ES-I3 (cell line): ENCODE data around the gene INPP5A.

ENCODE experiments used
- H3K36me3 ChIP-seq: 2 replicates; pipeline ENCODE4 v1.6.1; 2013; ENCODE audit warnings: mild to moderate bottlenecking, low read length, control low read depth, moderate library complexity; ENCODE audit not compliant: insufficient read depth
- H3K4me1 ChIP-seq: 2 replicates; pipeline ENCODE4 v1.6.1; 2013; ENCODE audit warnings: mild to moderate bottlenecking, control low read depth, low read length; ENCODE audit not compliant: insufficient read depth
- H3K9ac ChIP-seq: 2 replicates; pipeline ENCODE4 v1.6.1; 2013; ENCODE audit warnings: low read depth, mild to moderate bottlenecking, low read length, moderate library complexity
- H3K9me3 ChIP-seq: 2 replicates; pipeline ENCODE4 v1.6.1; 2013; ENCODE audit warnings: mild to moderate bottlenecking, low read length, moderate library complexity; ENCODE audit not compliant: control insufficient read depth, insufficient read depth

Gene INPP5A

DNA sequence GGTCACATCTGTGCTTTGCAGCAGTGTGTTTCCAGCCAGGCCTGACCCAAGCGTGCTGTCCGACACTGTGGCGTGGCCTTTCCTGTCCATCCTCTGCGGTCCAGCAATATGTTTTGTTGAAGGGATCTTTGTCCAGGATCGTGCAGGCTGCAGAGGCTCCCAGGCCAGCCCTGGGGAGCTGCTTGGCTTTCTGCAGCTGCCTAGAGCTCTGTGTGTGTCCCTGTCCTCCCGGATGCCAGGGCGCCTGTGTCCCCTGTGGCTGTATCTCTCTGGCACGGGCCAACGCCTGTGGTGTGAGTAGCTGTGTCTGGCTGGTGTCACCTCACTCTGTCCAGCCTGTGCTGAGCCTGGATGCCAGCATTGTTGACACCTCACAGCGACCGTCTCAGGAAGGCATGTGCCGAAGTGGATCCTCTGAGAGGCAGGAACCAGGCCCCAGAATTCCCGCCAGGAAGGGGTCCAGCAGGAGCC, 94.5 kb downstream of the INPP5A start:
- Histone ChIP-seq H3K4me1 (peaks cover 5% of the 10 kb centered on the region), H3K9me3 (no peaks in the 10 kb centered on the region), H3K9ac (no peak overlapping the region), H3K36me3 (no peaks in the 10 kb centered on the region)

DNA sequence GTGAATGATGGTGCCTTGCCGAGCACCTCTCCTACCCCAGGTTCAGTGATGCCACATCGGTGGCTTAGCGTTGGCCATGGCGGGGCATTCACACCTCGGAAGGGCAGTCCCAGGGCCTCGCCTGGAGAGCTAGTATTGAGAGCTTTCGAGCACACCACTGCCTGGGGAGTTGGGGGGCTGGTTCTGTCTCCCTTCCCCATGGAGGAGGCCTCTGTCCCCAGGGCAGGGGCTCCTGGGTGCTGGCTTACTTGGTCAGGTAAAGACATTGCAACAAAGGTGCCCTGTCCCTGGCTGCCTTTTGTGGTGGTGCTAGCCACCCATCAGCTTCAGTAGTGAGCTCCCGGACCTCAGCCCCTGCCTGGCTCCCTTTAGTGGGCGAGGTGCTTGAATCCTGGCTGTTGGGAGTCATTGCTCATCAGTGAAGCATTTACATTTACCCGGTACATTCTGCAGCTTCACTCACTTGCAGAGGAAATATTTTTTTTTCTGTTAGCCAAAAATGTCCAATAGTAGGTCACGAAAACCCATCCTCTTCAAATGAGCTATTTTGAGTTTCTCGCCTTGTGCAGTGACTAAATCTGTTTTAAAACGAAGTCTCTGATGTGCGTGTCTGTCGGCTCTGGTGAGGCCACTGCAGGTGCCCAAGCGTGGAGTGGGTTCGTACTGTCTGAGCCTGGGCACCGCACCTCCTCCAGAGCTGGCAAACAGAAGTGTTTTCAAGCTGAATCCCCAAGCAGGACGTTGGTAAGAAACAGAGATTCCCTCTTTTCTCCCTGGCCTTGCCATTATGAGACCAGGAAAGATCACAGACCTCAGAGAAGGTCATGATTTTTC, 95.5 kb downstream of the INPP5A start:
- H3K9ac ChIP-seq = no peak overlapping the region
- H3K36me3 ChIP-seq = no peaks in the 10 kb centered on the region
- H3K9me3 ChIP-seq = no peaks in the 10 kb centered on the region
- H3K4me1 ChIP-seq = peaks cover under 1% of the 10 kb centered on the region; the same call in 1 of the 2 replicates

DNA sequence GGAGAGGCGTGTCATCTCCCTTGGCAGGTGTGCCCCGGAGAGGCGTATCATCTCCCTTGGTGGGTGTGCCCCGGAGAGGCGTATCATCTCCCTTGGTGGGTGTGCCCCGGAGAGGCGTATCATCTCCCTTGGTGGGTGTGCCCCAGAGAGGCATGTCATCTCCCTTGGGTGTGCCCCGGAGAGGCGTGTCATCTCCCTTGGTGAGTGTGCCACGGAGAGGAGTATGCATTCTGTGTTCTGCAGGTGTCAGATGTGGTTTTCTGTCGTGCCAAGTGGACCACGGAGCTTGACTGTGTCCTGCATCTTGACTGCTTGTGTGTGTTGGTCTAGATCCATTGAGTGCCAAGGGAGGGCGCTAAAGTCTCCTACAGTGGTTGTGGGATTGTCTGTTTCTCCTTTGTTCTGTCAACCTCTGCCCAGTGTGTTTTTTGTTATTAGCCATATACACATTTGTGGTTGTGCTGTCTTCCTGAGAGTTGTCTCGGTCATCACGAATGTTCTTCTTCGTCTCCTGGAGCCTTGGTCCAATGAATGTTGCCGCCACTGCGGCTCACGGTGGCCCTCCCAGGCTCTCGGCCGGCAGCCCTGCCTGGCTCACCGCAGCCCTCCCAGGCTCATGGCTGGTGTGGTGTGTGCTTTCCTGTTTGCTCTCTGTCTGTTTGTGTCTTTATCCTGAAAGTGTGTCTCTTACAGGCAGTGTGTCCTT, 96.8 kb downstream of the INPP5A start:
- no peaks in the 10 kb centered on the region for H3K36me3 ChIP-seq
- no peaks in the 10 kb centered on the region for H3K9me3 ChIP-seq
- no peaks in the 10 kb centered on the region; the same call in 1 of the 2 replicates for H3K4me1 ChIP-seq
- H3K9ac ChIP-seq = no peak overlapping the region

DNA sequence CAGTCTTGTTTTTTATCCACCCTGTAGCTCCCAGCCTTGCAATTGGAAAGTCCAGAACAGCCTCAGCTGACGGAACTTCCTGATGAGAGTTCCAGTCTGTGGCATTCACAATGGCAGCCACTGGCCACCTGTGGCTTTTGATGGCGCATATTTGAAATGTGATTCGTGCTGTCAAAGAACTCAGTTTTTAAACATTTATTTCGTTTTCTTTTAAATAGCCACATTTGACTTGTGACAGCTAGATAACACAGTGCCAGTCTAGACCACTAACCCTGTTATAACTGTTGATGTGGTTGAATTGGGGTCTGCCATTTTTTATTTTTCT, 97.3 kb downstream of the INPP5A start:
- H3K36me3 ChIP-seq = no peaks in the 10 kb centered on the region
- no peaks in the 10 kb centered on the region for H3K9me3 ChIP-seq
- H3K9ac ChIP-seq = no peak overlapping the region
- H3K4me1 ChIP-seq = no peaks in the 10 kb centered on the region; the same call in 1 of the 2 replicates

DNA sequence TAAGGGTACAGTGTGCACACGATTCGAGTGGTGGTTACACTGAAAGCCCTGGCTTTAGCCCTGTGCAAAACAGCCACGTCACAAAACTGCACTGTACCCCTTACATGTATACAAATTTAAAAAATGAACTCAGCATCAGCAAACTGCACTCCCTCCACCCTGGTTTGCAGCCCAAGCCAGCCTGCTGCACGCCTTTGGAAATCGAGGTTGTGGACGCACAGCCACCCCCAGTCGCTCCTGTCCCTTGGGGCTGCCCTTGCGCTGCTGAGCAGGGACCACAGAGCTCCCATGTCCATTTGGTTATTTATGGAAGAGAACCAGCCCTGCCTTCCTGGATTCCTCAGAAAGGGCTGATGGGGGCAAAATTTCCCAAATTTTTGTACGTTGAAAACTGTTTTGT, 98.8 kb downstream of the INPP5A start:
- H3K9me3 ChIP-seq = no peaks in the 10 kb centered on the region
- no peaks in the 10 kb centered on the region for H3K36me3 ChIP-seq
- no peak overlapping the region for H3K9ac ChIP-seq
- no peaks in the 10 kb centered on the region; the same call in 1 of the 2 replicates for H3K4me1 ChIP-seq

DNA sequence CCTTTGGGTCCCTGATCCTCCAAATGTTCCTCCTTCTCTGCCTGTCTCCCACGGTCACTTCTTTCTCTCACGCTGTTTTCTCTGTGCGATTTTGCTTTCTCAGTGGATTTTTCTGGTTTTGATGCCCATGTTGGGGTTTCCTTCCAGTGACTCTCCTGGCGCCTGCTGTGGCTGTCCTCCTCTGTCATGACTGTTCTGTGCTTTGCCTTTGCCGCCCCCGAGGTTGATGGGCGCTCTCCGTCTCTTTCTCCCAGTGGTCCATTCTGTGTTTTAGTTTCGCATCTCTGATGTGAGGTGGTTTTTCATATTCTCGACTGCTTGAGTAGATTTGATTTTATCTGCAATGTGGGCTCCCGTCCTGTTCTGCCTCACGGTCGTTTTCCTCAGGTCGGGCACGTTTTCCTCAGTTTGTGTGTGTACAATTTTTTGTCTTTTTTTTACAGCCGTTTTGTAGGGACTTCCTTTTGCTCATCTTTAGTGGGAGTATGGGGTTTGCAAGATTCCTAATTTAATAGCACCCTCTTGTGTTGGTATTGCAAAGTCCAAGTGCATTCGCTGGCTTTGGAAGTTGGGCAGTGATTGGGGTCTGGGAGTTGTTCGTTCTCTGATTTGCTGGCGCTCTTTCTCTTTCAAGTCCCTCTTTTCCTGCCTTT, 100.0 kb downstream of the INPP5A start:
- no peaks in the 10 kb centered on the region for H3K36me3 ChIP-seq
- no peak overlapping the region for H3K9ac ChIP-seq
- no peaks in the 10 kb centered on the region for H3K9me3 ChIP-seq
- no peaks in the 10 kb centered on the region; the same call in 1 of the 2 replicates for H3K4me1 ChIP-seq

DNA sequence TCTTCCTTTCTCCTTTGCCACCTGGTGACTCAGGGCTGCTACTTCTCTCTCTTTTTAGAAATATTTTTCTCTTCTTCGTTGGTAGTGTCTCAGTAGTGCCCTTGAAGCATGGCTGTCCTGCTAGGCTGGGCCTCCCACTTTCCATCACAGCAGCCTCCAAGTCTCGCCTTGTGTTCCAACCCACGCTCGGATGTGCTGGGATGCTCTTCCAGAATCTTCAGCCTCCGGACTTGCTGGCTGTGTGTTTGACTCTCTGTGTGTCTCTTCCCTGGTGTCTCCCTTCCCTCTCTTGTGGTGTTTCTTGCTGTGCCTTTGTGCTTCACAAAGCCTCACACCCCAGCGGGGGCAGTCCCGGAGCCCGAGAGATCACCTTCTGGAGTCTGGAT, 100.5 kb downstream of the INPP5A start:
- Histone ChIP-seq H3K4me1 (no peaks in the 10 kb centered on the region; the same call in 1 of the 2 replicates), H3K9me3 (no peaks in the 10 kb centered on the region), H3K36me3 (no peaks in the 10 kb centered on the region), H3K9ac (no peak overlapping the region)

DNA sequence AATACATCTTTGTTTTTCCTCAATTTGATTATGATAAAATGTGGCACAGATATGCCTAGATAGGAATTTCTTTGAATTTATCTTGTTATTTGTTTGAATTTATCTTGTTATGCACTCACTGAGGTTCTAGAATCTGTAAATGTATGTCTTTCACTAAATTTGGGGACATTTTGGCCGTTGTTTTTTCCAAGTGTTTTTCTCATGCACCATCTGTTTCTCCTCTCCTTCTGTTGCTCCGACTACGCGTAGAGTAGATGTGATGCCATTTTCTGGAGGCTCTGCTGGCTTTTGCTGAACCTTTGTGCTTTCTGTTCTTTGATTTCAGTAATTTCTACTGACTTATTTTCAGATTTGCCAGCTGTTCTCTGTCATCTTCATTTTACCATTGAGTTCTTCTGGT, 101.9 kb downstream of the INPP5A start:
- Histone ChIP-seq H3K4me1 (no peaks in the 10 kb centered on the region; the same call in 1 of the 2 replicates), H3K36me3 (no peaks in the 10 kb centered on the region), H3K9me3 (no peaks in the 10 kb centered on the region), H3K9ac (no peak overlapping the region)

DNA sequence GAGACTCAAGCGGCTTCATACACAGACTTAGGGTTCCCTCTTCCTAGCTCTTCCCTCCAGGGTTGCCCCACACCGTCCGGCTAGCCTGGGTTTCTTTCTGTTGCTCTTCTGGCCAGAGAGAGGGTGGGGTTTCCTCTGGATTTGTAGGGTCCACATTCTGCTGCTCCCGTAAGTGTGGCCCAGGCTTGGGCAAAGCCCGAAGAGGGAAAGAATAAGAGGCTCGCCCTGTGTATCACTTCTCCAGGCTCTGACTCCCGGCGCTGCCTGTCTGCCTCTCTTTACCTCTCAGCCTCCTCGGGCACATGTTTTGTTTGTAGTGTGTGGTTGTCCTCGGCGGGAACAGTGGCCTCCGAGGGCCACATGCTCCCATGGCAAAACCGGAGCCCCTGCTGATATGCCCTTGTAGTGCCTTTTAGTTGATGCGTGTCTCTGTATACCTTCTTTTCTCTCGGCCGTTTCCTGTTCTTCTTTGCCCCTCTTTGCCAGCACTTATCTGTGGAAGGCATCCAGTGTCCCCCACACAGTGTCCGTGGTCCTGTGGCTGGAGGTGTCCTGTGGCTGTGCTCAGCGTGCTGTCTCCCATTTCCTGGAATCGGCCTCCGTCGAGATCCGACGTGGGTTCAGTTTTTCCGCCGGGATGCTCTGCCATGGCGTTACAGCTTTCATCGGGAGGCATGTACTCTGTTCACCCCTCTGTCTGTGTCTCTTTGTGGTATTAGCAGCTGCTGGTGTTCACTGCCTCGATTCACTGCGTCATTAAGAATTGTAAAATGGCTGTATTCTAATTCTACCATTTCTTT, 102.9 kb downstream of the INPP5A start:
- Histone ChIP-seq H3K9me3 (no peaks in the 10 kb centered on the region), H3K9ac (no peak overlapping the region), H3K4me1 (no peaks in the 10 kb centered on the region), H3K36me3 (no peaks in the 10 kb centered on the region)

DNA sequence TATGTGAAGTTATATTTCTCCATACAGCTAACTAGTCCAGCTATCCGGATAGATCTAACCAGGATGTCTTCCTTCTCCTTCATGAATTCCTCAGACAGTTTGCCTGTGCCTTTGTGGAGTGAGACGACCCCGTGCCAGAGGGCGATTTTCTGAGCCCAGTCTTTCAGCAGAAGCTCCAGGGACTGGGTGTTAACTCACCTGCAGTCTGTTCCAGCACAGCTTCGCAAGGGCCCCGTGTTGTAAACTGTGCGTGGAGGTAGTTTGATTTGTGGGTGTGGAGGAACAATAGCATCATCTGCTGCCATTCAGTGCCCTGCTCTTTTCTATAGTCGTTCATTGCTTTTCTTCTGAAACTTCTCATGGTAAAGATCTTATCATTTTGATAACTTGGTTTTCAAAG, 103.8 kb downstream of the INPP5A start:
- H3K9ac ChIP-seq = no peak overlapping the region
- no peaks in the 10 kb centered on the region for H3K9me3 ChIP-seq
- H3K36me3 ChIP-seq = no peaks in the 10 kb centered on the region
- H3K4me1 ChIP-seq = no peaks in the 10 kb centered on the region

DNA sequence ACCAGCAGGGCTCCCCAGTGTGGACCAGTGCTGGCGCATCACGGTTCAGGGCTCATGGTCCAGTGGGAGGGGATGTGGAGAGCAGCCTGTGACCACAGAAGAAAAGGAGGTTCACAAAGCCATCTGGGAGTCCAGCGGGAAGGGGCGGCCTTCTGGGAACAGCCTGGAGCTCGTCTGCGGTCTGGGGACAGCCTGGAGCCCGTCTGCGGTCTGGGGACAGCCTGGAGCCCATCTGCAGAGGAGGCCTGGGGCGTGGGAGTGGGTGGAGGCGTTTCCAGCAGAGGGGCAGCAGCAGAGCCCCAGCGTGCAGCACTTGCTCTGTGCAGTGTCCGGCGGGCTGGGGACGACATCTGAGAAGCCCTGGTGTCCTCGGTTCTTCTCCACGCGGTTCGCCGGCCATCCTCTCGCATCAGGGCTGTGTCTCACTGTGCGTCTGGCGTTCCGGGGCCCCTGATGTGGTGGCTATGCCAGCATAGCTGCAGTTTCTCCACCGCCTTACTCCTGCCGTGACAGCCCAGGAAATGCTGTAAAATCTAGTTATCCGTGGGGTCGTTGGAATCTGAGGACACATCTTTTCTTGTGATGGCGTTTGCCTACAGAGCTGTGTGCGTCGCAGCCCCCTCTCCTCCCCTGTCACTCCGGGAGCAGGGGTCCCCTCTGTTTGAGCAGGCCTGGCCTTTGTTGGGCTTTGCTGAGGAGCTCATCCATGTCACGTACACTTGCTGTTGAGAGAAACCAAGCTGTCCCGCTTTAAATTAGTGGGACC, 104.6 kb downstream of the INPP5A start:
- Histone ChIP-seq H3K9me3 (no peaks in the 10 kb centered on the region), H3K36me3 (no peaks in the 10 kb centered on the region), H3K9ac (no peak overlapping the region), H3K4me1 (no peaks in the 10 kb centered on the region)

DNA sequence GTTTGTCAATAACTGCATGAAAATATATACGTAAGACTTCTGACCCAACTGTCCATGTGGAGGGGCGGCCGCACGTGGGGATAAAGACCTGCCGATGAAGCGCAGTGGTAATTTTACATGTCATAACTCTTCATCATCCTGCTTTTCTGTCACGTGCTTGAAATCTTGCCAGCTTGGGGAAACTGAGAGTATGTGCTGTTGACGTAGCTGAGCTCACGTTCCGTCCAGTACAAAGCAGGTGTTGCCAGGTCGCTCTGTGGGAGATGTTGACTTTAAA, 105.1 kb downstream of the INPP5A start:
- Histone ChIP-seq H3K36me3 (no peaks in the 10 kb centered on the region), H3K4me1 (no peaks in the 10 kb centered on the region), H3K9ac (no peak overlapping the region), H3K9me3 (no peaks in the 10 kb centered on the region)

DNA sequence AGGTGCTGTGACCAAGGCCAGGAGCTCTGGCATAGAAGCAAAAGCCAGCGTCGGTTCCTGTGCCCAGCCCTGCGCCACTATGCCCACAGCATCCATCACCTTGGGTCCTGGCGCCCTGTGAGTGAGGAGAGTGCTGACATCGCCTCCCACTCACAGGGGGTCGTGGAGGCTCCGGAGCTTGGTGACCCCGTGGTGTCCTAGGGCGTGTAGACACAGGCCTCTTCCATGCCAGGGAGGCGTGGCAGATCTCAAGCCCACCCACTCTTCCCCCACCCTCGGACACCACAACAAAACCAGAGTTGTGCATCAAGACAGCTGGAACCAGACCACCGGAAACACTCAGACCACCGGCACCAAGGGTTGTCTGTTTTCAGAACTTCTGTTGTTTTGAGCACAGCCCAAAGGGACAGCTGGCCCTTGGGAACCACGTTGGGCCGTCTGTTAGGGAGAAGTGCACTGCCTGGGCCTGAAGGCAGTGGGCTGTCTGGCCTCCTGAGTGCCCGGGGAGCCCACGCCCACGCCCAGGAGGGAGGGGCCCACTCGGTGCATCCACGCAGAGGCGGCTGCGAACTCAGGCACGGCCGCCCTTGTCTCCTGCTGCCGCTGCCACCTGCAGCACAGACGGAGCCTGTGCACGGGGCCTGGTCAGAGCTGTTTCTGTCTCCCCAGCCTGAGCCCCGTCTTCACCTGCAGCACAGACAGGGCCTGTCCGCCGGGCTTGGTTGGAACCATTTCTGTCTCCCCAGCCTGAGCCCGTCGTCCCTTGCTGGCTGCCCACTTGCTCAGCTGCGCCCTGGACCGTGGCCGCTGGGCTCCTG, 106.3 kb downstream of the INPP5A start:
- Histone ChIP-seq H3K4me1 (no peaks in the 10 kb centered on the region), H3K9ac (no peak overlapping the region), H3K36me3 (no peaks in the 10 kb centered on the region), H3K9me3 (no peaks in the 10 kb centered on the region)
